Measurements from ENCODE around the gene SMARCA5.

Gene SMARCA5

GRCh38 chr4:143599827-143600226 lies 86.3 kb downstream of the SMARCA5 start:
- POLR2A ChIA-PET: no interaction called here

GRCh38 chr4:143606480-143606879 lies 93.0 kb downstream of the SMARCA5 start:
- POLR2A ChIA-PET: no interaction called here
- no peak overlapping the region for H3K4me3 ChIP-seq (ENCODE audit: low read depth, low read length)
- H3K27ac ChIP-seq (ENCODE audit: extremely low read depth, low read depth, low read length): no peak overlapping the region
- H3K4me1 ChIP-seq (ENCODE audit: control insufficient read depth, insufficient read depth, low read length): no peaks in the 10 kb centered on the region
- CTCF ChIA-PET: no interaction called here
- H3K9me3 ChIP-seq (ENCODE audit: control insufficient read depth, insufficient read depth, low read depth, low read length): no peaks in the 10 kb centered on the region
- H3K36me3 ChIP-seq (ENCODE audit: control insufficient read depth in 2 of 2, insufficient read depth in 1 of 2, low read length in 2 of 2): no peaks in the 10 kb centered on the region
- TF ChIP-seq OSR2 (tag by site-specific recombination; IDR thresholded peaks at IDR 0.05) (no peak), KLF17 (tag by site-specific recombination; IDR thresholded peaks at IDR 0.05) (no peak), BCL6B (tag by site-specific recombination; IDR thresholded peaks at IDR 0.05) (no peak), ZNF175 (tag by site-specific recombination; IDR thresholded peaks at IDR 0.05) (no peak), PRDM10 (tag by site-specific recombination; IDR thresholded peaks at IDR 0.05) (no peak), INSM2 (tag by site-specific recombination; IDR thresholded peaks at IDR 0.05) (no peak), ZNF623 (tag by site-specific recombination; IDR thresholded peaks at IDR 0.05) (no peak), ZBTB10 (tag by site-specific recombination; IDR thresholded peaks at IDR 0.05) (no peak), ZNF366 (tag by site-specific recombination; conservative IDR thresholded peaks at IDR 0.05) (no peak), KLF1 (tag by site-specific recombination; IDR thresholded peaks at IDR 0.05) (no peak), HOXA7 (CRISPR knock-in tag; IDR thresholded peaks at IDR 0.05; ENCODE audit: borderline replicate concordance) (no peak), ZNF777 (tag by site-specific recombination; IDR thresholded peaks at IDR 0.05; ENCODE audit: borderline replicate concordance) (no peak)

More at GRCh38 chr4:143599827-143600226, 86.3 kb downstream of the SMARCA5 start:
- H3K9me3 ChIP-seq (ENCODE audit: control insufficient read depth, insufficient read depth, low read depth, low read length): no peaks in the 10 kb centered on the region
- H3K4me3 ChIP-seq (ENCODE audit: low read depth, low read length): no peak overlapping the region
- TF ChIP-seq ZFP3 (tag by site-specific recombination; IDR thresholded peaks at IDR 0.05; ENCODE audit: low read depth): no peak
- no peak for TF ChIP-seq ZNF157 (tag by site-specific recombination; IDR thresholded peaks at IDR 0.05)
- no peak for TF ChIP-seq ZBTB17 (tag by site-specific recombination; IDR thresholded peaks at IDR 0.05)
- TF ChIP-seq ZNF791 (tag by site-specific recombination; IDR thresholded peaks at IDR 0.05): no peak
- TF ChIP-seq ZNF654 (tag by site-specific recombination; IDR thresholded peaks at IDR 0.05; ENCODE audit: low read depth): no peak
- no peak for TF ChIP-seq GLIS2 (tag by site-specific recombination; IDR thresholded peaks at IDR 0.05)
- TF ChIP-seq ZSCAN16 (tag by site-specific recombination; IDR thresholded peaks at IDR 0.05): no peak
- no peak for TF ChIP-seq ZNF341 (tag by site-specific recombination; IDR thresholded peaks at IDR 0.05; ENCODE audit: low read depth)
- no peak for TF ChIP-seq ZNF280D (tag by site-specific recombination; IDR thresholded peaks at IDR 0.05)
- TF ChIP-seq ZNF223 (tag by site-specific recombination; IDR thresholded peaks at IDR 0.05): no peak
- no peak for TF ChIP-seq ZNF701 (tag by site-specific recombination; IDR thresholded peaks at IDR 0.05)
- no peak overlapping the region for H3K27ac ChIP-seq (ENCODE audit: extremely low read depth, low read depth, low read length)
- CTCF ChIA-PET: no interaction called here
- no peaks in the 10 kb centered on the region for H3K36me3 ChIP-seq (ENCODE audit: control insufficient read depth in 2 of 2, insufficient read depth in 1 of 2, low read length in 2 of 2)
- H3K4me1 ChIP-seq (ENCODE audit: control insufficient read depth, insufficient read depth, low read length): no peaks in the 10 kb centered on the region
